D341Med (cell line): ENCODE data around the gene CLTB.
"Not testable (repeated sequence)": the region's sequence is repeated elsewhere in the genome, so short reads cannot be mapped to it uniquely, and the experiment has no call there.

ENCODE experiments used
- DNase-seq: peaks from one replicate; pipeline ENCODE4 v3.0.0; 2012; ENCODE audit warnings: low spot score

CLTB gene

DNA sequence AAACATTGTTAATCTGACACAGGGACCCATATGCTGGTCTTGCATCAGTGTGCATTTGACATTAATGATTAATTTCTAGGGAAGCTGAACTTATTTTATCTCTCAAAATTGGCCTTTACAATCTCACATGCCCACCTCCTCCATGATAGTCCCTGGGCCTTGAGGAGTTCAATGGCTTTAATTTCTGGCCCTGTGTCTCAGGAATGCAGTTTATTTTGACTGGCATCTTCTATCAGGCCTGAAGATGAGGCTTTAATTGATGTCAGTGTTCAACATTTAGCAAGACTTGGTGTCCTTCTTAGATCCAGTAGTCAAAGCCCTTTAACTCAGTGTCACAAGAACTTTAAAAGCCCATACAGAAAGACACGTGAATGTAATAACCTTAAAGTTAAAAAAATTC lies 10.5 kb upstream of the CLTB start:
- no peak for DNase-seq

DNA sequence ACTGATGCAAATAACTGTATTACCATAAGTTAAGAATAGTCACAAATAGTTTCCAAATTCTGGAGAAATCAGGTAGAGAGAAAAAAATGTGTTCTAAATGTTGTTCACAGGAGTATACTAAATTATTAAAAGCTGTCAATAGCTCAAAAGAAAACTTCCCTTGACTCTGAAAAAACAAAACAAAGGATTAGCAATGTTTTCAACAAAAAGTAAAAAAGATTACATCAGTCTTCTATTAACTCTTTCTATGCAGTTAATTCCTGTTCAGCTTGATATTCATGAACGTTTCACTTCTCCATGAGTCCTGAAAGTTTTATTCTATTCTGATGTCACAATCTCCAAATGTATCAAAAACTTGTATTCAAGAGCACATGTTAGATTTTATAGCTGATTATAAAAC lies 9.5 kb upstream of the CLTB start:
- no peak for DNase-seq

DNA sequence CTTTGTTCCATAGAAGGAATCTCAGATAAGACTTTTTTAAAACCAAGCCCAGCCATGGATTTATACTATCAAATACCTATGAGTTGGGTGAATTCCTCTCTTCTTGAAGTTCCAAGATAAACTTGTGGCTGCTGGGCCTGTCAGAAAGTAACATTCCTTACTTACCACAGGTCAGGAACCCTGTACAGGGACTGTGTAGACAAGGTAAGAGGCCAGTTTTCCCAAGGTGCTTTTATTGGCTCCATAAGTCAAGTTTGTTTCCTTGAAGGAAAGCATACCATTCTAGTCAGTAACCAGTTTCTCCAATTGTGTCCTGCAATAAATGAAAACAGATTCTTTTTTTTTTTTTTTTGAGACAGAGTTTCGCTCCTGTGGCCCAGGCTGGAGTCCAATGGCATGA lies 8.8 kb upstream of the CLTB start:
- no peak for DNase-seq

DNA sequence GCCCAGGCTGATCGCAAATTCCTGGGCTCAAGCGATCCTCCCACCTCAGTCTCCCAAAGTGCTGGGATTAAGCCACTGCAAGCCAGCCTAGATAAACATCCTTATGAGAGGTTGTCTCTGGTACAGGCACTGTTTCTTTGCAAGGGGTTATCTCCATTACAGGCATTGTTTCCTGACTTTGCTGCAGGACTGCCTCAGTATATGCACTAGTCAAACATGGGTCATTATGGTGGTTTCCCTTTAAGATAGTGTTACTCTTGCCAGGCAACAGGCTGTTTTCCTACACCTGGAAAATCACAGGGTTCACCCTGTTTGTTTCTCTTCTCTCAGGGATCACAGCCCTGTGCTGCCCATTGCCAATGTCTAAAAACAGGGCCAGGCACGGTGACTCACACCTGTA lies 7.8 kb upstream of the CLTB start:
- DNase-seq = no peak

DNA sequence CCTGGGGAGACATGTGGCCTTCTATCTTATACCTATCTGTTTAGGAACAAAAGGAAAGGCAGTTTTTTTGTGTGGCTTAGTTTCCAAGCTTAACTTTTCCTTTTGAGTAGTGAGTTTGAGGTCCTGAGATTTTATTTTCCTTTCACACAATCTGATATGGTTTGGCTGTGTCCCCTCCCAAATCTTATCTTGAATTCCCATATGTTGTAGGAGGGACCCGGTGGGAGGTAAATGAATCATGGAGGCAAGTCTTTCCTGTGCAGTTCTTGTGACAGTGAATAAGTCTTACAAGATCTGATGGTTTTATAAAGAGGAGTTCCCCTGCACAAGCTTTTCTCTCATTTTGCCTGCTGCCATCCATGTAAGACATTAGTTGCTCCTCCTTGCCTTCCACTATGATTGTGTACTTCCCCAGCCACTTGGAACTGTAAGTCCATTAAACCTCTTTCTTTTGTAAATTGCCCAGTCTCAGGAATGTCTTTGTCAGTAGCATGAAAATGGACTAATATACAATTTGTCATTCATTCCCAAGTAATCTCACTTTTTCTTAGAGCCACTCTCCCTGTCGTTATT lies 4.7 kb upstream of the CLTB start:
- DNase-seq = no peak

DNA sequence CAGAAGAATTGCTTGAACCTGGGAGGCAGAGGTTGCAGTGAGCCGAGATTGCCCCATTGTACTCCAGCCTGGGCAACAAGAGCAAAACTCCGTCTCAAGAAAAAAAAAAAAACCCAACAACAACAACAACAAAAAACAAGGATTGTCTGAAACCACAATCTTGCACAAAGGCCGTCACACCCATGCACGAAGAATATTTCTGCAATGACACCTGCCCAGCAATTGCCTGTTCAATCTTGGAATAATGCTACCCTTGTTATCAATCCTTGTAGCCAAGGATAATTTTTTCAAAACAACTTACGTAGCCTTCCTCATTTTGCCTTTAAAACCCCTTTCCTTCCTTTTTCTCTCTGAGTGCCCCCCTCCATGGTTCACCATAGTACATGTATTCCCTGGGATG lies 3.7 kb upstream of the CLTB start:
- no peak for DNase-seq

DNA sequence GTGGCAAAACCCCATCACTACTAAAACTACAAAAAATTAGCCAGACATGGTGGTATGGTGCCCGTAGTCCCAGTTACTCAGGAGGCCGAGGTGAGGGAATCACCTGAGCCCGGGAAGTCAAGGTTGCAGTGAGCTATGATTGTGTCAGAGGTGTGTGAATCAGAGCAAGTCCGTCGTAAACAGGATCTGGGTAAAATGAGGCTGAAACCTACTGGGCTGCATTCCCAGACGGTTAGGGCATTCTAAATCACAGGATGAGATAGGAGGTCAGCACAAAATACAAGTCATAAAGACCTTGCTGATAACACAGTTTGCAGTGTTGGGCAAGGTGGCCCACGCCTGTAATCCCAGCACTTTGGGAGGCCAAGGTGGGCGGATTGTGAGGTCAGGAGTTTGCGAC lies 1.9 kb upstream of the CLTB start:
- DNase-seq = no peak

DNA sequence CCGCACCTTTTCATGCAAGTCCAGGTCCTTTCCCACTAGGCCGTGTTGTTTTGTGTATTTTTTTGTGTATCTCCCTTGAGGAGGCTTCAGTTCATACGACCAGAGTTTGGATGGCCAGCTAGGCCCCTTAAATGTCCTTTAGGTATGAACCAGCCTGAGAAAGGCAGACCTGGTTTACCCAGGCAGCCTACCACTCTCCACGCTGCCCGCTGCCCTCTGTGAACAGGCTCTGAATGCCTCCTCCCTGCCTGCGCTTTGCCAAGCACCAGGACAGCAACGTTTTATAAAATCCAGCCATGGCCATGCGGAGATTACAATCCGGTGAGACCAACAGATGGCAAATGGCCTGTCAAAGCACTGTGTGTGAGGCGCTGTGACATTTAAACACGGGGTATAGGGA lies 626 bp upstream of the CLTB start:
- no peak for DNase-seq

DNA sequence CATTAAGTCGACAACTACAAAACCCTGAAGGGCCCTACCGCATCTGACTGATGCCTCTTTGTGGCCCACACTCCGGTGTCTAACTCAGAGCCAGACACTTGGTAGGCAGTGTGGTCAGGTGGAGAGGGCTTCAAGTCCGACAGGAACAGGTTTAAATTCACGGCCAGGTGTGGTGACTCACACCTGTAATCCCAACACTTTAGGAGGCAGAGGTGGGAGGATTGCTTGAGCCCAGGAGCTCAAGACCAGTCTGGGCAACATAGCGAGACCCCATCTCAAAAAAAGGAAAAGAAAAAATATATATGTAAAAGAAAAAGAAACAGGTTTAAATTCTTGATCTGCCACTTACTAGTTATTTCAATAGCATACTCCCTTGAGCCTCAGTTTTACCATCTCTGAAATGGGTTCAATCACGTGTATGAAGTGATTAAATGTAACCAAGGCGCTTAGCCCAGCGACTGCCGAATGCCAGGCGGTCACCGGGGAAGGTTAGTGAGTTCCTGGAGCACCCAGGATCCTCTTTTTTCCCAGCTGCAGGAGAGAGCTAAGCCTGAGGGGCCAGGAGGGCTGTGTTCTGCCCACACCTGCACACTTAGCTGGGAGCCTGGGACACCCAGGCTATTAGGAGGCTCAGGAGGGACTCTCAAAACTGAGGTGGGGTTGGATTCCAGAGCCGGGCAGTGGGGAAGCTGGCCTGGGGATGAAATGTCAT lies 943 bp downstream of the CLTB start:
- no peak for DNase-seq

DNA sequence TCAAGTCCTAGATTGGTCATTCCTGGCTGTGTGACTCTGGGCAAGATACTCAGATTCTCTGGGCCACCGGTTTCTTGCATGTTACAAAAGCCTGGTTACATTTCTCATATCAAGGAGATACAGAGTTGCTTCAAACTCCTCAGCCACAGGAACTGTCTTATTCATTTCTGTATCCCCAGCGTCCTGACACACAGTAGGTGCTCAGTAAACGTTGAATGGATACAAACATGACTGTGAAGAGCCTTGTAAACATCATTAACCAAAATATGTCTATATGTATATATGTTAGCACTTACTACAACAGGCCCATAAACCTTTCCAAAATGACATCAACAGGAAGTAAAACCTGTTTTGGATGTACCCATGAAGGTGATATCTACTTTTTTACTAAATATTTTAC lies 1.6 kb downstream of the CLTB start:
- DNase-seq = no peak

DNA sequence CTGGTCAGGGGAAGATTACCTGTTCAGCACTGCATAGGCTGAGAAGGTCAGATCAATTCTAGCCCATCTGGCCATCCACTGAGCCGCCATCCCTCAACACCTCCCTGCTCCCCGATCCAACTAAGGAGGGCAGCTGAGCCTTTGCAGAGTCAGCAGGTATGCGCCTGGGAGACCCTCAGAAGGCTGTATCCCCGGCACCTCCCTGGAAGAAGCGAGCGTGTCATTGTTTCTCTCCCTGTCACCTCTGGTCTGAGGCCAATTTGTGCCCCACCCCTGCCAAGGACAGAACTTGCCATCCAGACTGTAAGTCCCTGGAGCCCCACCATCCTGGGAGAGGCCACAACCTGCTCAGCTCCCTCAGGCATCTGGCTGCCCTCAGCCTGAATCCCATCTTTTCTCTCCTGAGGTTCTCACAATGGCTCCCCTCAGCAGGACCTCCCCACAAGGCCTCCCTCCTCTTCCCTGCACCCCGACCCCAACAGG lies 2.6 kb downstream of the CLTB start:
- DNase-seq = no peak

DNA sequence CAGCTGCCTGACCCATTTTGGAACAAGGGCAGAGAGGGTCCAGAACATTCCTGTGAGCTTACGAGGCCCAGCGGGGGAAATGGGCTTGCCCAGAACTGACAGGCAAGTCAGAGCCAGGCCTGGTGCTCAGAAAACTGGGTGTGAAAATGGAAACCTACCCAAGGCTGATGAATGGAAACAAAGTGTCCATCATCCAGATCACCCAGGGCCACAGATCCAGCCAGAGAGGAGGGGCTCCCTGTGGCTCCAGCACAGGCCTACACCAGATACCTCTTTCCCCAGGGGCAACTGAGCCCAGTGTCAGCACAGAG lies 3.1 kb downstream of the CLTB start:
- DNase-seq = no peak

DNA sequence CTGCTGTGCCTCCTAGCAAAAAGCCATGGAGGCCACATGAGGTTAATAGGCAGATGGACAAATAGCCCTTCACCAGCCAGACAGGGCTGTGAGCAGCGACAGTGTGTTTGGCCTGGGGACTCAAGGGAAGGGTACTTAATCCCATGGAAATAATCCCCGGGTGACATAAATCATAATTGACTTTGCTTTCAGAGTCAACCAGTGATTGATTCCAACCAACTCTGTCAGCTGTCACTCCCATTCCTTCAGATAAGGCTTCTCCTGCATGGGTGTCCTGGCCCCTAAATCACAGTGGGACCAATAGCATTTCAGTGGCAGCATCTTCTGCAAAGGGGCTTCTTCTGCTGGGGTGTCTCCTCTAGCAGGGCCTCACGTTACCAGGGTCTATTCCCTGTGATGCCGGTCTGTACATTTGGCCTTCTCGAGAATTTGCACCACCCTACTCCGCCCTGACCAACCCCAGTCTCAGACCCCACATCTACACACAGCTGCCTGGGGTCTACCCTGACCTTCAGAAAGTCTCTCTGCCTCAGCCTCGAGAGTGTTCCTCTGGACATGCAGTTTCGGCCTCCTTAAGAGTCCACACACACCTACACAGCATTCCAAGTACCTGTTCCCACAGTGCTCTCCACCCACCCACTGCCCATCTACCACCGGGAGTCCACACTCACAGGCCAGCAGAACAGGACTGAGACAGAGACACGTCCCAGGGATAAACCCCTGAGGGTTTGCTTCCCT lies 3.7 kb downstream of the CLTB start:
- DNase-seq = no peak

DNA sequence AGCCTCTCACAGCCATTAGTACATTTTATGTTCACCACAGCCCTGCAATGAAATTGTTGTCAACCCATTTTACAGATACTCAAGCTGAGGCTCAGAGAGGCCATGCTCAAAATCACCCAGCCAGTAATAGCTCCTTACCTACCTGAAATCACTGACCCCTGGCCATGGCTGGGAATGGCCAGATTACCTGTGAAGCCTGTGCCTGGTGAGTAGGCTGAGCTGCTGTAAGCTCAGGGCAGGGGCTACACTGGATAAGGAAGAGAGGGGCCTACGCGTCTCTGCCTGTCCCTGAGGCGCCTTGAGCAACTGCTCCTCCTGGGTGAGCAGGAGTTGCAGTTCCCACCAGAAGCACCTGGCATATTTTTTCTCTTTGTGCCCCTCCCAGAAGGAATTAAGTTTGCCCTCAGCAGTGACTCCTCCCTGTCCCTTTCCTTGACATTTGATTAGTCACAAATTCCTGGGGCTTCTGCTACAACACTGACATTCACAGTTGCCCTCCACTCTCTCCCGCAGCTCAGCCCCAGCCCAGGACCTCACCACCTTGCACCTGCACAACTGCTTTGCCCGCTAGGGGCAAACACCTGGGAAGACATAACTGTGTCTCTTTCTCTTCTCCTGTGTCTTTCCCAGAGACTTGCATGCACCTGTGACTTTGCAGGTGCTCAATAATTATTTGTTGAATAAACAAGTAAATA lies 5.7 kb downstream of the CLTB start:
- DNase-seq = no peak

DNA sequence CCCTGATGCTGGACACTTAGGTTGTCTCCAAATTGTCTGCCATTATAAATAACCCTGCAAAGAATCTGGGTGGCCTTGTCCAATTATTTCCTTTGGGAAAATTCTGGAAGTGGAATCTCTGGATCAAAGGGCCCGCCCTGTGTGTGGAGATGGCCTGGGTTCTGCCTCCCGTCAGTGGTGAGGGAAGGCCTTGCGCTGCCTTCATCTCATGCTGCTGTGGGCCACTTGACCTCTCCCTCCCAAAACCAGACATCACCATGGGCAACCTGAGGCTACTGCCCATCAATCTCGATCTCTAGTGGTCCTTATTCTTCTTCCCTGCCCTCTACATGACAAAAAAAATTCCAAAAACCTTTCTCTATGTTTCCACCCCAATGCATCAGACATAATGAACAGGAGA lies 6.6 kb downstream of the CLTB start:
- DNase-seq = no peak

DNA sequence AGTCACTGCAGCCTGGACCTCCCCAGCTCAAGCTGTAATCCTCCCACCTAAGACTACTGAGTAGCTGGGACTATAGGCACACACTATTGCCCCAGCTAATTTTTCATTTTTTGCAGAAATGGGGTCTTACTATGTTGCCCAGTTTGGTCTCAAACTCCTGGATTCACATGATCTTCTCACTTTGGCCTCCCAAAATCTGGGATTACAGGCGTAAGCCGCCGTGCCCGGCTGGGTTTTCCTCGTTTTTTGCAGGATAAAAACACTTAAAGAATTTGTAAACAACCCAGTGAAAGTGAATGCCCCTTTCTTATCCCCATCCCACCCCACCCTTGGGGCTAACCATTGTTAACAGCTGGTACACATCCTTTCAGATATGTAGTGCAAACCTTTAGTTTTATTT lies 7.7 kb downstream of the CLTB start:
- DNase-seq = no peak

DNA sequence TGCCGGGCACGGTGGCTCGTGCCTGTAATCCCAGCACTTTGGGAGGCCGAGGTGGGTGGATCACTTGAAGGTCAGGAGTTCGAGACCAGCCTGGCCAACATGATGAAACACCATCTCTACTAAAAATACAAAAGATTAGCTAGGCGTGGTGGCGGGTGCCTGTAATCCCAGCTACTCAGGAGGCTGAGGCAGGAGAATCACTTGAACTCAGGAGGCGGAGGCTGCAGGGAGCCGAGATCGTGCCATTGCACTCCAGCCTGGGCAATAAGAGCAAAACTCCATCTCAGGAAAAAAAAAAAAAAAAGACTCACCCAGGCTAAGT lies 8.1 kb downstream of the CLTB start:
- not testable (repeated sequence) for DNase-seq

DNA sequence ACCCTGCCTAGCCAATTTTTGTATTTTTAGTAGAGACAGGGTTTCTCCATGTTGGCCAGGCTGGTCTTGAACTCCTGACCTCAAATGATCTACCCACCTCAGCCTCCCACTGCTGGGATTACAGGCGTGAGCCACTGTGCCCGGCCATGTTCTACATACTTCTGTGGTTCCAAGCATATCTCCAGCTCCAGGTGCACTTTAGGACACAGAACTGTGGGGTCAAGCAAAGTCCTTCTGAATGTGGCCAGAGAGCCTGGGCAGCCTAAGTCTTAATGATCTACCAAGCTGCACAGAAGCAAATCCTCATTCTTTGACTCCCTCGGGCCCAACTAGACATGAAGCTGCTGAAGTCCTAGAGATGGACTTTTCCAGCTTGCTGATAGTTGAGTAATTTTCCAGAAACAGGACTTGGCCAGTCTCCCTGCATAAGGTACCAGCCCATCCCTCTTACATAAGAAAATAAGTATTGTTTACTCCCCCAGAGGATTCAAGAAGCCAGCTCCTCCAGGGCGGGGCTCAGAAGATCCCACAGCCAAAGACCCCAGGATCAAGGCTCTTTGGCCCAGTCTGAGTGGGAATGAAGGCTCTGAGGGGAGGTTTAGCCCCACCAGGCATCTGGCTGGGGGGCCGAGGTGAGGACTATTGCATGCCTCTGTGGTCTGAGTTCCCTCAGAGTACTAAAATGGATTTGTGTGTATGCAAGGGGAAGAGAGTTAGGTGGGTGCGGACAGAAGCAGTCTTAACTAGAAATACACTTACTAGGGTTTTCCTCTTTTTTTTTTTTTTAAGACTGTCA lies 8.7 kb downstream of the CLTB start:
- DNase-seq = no peak

DNA sequence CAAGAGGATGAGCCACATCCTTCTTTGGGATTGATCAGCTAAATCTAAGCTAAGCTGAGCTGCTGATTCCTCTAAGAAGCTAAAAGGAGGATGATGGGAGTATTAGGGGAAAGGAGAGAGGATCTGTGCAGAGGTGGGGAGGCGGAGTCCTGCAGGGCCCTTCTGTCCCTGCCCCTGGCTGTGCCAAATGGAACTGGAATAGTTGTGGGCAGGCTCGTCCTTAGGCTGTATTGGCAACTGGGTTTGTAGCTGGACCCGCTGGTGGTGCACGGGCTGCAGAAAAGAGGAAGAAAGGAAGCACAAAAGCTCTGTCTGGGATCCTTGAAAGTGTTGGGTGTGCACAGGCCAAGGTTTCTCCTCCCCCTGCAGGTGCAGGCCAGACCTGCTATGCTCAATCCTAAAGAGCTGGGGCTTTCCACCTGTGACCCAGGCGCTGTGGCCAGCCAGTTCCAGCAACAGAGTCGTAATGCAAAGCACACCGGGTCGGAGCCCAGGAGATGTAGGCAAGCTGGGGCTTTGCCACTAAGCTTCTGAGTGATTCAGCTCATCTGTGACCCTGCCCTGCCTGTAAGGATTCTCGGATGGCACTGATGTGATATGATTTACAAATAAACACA lies 9.8 kb downstream of the CLTB start:
- DNase-seq = peak; percentile 71

DNA sequence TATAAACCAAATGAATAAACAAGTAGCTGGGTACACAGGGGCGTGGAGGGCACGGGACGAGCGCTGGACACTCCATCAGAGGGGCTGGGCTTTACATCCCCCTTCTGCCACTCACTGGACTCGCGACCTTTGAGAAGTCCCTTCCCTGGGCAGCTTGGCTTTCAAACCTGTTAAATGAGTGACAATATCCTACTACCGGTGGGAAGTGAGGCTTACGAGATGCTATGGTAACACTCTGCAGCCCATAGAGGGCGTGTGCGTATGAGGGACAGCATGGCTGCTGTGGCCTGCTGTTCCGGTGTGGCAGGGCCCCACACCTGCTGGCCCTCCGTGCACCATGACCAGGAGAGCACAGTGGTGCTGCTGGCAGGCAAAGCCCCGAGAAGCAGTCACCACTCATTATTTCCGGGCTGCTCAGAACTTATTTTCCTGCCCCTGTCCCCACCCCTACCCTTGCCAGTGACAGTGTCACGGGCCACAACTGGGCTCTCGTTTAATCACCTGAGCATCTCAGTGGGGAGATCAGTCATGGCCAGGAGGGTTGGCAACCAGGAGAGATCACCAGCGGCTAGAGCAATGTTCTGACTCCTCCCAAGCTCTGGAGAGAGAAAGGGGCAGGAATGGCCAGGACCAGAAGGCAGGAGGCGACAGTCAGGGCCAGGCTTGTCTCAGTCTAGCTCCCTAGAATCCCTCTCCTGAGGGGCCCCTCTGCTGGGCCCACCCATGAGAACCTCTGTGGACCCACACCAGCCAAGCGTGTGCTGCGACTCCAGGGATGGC lies 10.5 kb downstream of the CLTB start:
- peak; percentile 32 for DNase-seq
